HepG2 (cell line): ENCODE data around the gene KPNA3. TPM values are rescaled to one million over a fixed set of nuclear protein-coding genes. Genes with fewer than 3 reads are reported as not detected.

Source experiments
- ATAC-seq: fragments of 200-7000 bp; cut with Tn5 transposase; 3 replicates; pipeline ENCODE4 v1.9.1; 2020; ENCODE audit warnings: mild to moderate bottlenecking, moderate library complexity
- BruUV-seq: library from RNA; stranded (reverse); fragments of 400-500 nt; replicated peaks from 2 replicates; lab custom pipeline; 2021; lab: Mats Ljungman, UMichigan
- CTCF ChIA-PET: fragments of 300-600 bp; formaldehyde crosslinking; extraction: SDS; loops from one replicate; lab custom pipeline; 2021; ENCODE audit warnings: low total read pairs, inconsistent platforms, low intra/inter-chr PET ratio; lab: Yijun Ruan, JAX
- POLR2A ChIA-PET: fragments of 350-600 bp; sonication (Branson Sonifier 250); formaldehyde crosslinking; loops from one replicate; lab custom pipeline; 2020; ENCODE audit warnings: antibody characterized with exemption, inconsistent platforms; lab: Yijun Ruan, JAX
- DNase-seq: peaks from one replicate; pipeline ENCODE4 v3.0.0-alpha.2; 2015; ENCODE audit warnings: low spot score
- FAIRE-seq: peaks from 3 replicates; lab custom pipeline; 2011; peaks lifted over from hg19 to GRCh38; lab: Jason Lieb, UNC
- H2AFZ ChIP-seq: one replicate; pipeline ENCODE4 v1.6.1; 2011; ENCODE audit warnings: low read length, inconsistent platforms
- H3K27ac ChIP-seq: fragments of 300-600 bp; 3 replicates; pipeline ENCODE4 v1.8.0; 2011; ENCODE audit warnings: mixed run types, mild to moderate bottlenecking, mixed read lengths, low read length, inconsistent platforms; ENCODE audit not compliant: insufficient read depth; ENCODE audit errors: extremely low read length
- H3K27me3 ChIP-seq, 2 experiments: fragments of 200-600 bp in 1 of 2; 2 replicates in 1 of 2; 3 replicates in 1 of 2; pipeline versions ENCODE4 v1.6.0 to v1.8.0; 2011; ENCODE audit warnings: low read length in 2 of 2, mild to moderate bottlenecking in 2 of 2, moderate library complexity in 2 of 2, inconsistent platforms in 1 of 2; ENCODE audit not compliant: insufficient read depth in 2 of 2, control insufficient read depth in 1 of 2
- H3K36me3 ChIP-seq, 2 experiments: fragments of 200-600 bp in 1 of 2; replicated peaks in 1 of 2; 2 replicates in 1 of 2; 3 replicates in 1 of 2; pipeline versions ENCODE4 v1.5.1 to v1.8.0; 2011; ENCODE audit warnings: low read length in 2 of 2, inconsistent platforms in 1 of 2; ENCODE audit not compliant: insufficient read depth in 2 of 2, control insufficient read depth in 1 of 2
- H3K4me1 ChIP-seq: 2 replicates; pipeline ENCODE4 v1.5.1; 2012; ENCODE audit warnings: low read length, inconsistent platforms; ENCODE audit not compliant: insufficient read depth
- H3K4me2 ChIP-seq: 2 replicates; pipeline ENCODE4 v1.6.0; 2011; ENCODE audit warnings: low read depth, low read length, inconsistent platforms
- H3K4me3 ChIP-seq, 3 experiments: fragments of 200-600 bp in 1 of 3; sonication (generic), shearing (Covaris generic) in 1 of 3; replicated peaks in 1 of 3; 2 replicates each; pipeline ENCODE4 v1.5.1; 2011 to 2016; ENCODE audit warnings: low read length in 3 of 3, inconsistent platforms in 2 of 3, low read depth in 2 of 3, mild to moderate bottlenecking in 2 of 3, control low read depth in 1 of 3, mixed read lengths in 1 of 3; ENCODE audit not compliant: insufficient read depth in 1 of 3
- H3K79me2 ChIP-seq: one replicate; pipeline ENCODE4 v1.6.1; 2011; ENCODE audit warnings: low read length, inconsistent platforms; ENCODE audit not compliant: insufficient read depth
- H3K9ac ChIP-seq: 2 replicates; pipeline ENCODE4 v1.6.0; 2011; ENCODE audit warnings: mild to moderate bottlenecking, low read depth, low read length, inconsistent platforms; ENCODE audit not compliant: insufficient read depth
- H3K9me3 ChIP-seq: 2 replicates; pipeline ENCODE4 v1.5.1; 2012; ENCODE audit warnings: mild to moderate bottlenecking, low read length
- H4K20me1 ChIP-seq: 2 replicates; pipeline ENCODE4 v1.6.0; 2011; ENCODE audit warnings: inconsistent platforms, mild to moderate bottlenecking, low read length, moderate library complexity; ENCODE audit not compliant: insufficient read depth
- HMGA1 ChIP-seq: sonication (generic); formaldehyde crosslinking; conservative IDR thresholded peaks from 2 replicates; pipeline ENCODE4 v1.4.0; 2020; ENCODE audit warnings: missing genetic modification reagents
- MAFK ChIP-seq, 2 experiments: IDR thresholded peaks in 1 of 2; conservative IDR thresholded peaks in 1 of 2; 2 replicates each; pipeline ENCODE4 v1.6.1; 2011; ENCODE audit warnings: improper control_type of control experiment in 2 of 2, low read length in 2 of 2
- ZNF674 ChIP-seq: sonication (generic); formaldehyde crosslinking; IDR thresholded peaks from 2 replicates; pipeline ENCODE4 v1.5.0; 2020; ENCODE audit warnings: low read depth, mild to moderate bottlenecking, missing genetic modification reagents
- ZZZ3 ChIP-seq: sonication (generic); formaldehyde crosslinking; IDR thresholded peaks from 2 replicates; pipeline ENCODE4 v1.4.0; 2020; ENCODE audit warnings: missing genetic modification reagents, mild to moderate bottlenecking, borderline replicate concordance
- WGBS: methylation state at CpG from one replicate; pipeline ENCODE4 v1.1.6; 2017; ENCODE audit warnings: low lambda C conversion rate; 5-methylcytosine and 5-hydroxymethylcytosine counted together
- in situ Hi-C: cut with HindIII; loops from 2 replicates; pipeline ENCODE4 v1.10.0; 2017; ENCODE audit warnings: low pct_unique_long_range_greater_than_20kb; ENCODE audit not compliant: extremely low pct_ligation_motif_present
- intact Hi-C: fragments of 100-400 bp; cut with micrococcal nuclease; formaldehyde crosslinking; loops from one replicate; pipeline ENCODE4 v1.10.0; 2022; ENCODE audit not compliant: unreplicated experiment
- polyA plus RNA-seq, 8 experiments: library from polyadenylated mRNA; depleted of rRNA in 3 of 8; stranded (reverse) in 7 of 8; unstranded in 1 of 8; fragments of >200 nt; fragmentation: Illumina TruSeq in 4 of 8; extraction: Trizol in 4 of 8; gene quantifications; 2 replicates each; pipeline versions ENCODE4 v1.2.1 to v1.2.3, GENCODE V29; 2011 to 2016; ENCODE audit warnings: low read depth in 4 of 8, missing spikeins in 1 of 8, mixed read lengths in 1 of 8; ENCODE audit not compliant: insufficient read depth in 1 of 8
- total RNA-seq, 5 experiments: library from RNA; depleted of rRNA; stranded (reverse); fragments of >200 nt; fragmentation: Illumina TruSeq; extraction: Trizol; gene quantifications; 2 replicates each; pipeline ENCODE4 v1.2.3, GENCODE V29; 2016; ENCODE audit warnings: low read depth in 1 of 5
- TF ChIP-seq, protein P1 (sequence below): IDR thresholded peaks from 2 replicates; pipeline ENCODE4 v1.6.1; 2016; ENCODE audit warnings: control low read depth
- TF ChIP-seq, protein P2 (sequence below): sonication (generic); formaldehyde crosslinking; IDR thresholded peaks from 2 replicates; pipeline ENCODE4 v1.5.1; 2020; ENCODE audit warnings: missing genetic modification reagents, mild to moderate bottlenecking, borderline replicate concordance

Gene KPNA3
- total and polyA plus RNA-seq, 2 of the 13 experiments (the other 11 are each of a cell fraction or from before 2014, with no cell fraction given), result 13.0 to 28.9 TPM

DNA sequence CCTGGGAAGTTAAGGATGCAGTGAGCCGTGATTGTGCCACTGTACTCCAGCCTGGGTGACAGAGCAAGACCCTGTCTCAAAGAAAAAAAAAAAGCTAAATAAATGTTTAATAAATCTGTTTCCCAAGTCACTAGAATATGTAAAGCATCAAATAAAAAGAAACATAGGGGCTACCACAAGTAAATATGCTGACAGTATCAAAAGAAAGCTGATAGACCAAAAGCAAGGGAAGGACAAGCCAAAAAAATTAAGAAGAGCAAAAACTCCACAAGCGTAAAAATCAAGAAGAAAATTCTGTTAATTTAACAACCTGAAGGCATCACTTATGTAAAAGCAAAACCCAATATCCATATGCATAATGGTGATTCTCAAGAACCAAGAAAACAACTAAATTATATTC, 9.7 kb downstream of the KPNA3 start:
- CTCF ChIA-PET, result no interaction called here
- no peak overlapping the region for H2AFZ ChIP-seq
- no peak overlapping the region for H3K9ac ChIP-seq
- intact Hi-C loops, result no loop called here
- DNase-seq, result no peak
- H3K79me2 ChIP-seq, result peaks cover 93% of the 10 kb centered on the region
- no peak overlapping the region for H3K4me3 ChIP-seq
- no peaks in the 10 kb centered on the region for H3K9me3 ChIP-seq
- POLR2A ChIA-PET, result interaction anchor here (1.0 kb wide), 1 partner anchor 10 kb away, joined by 3 read pairs; the partner anchor contains the start of gene KPNA3
- no TSS peak for BruUV-seq
- no peak for FAIRE-seq
- ATAC-seq, result no peak
- in situ Hi-C loops, result no loop called here
- TF ChIP-seq, protein P1, sequence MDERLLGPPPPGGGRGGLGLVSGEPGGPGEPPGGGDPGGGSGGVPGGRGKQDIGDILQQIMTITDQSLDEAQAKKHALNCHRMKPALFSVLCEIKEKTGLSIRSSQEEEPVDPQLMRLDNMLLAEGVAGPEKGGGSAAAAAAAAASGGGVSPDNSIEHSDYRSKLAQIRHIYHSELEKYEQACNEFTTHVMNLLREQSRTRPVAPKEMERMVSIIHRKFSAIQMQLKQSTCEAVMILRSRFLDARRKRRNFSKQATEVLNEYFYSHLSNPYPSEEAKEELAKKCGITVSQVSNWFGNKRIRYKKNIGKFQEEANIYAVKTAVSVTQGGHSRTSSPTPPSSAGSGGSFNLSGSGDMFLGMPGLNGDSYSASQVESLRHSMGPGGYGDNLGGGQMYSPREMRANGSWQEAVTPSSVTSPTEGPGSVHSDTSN (CRISPR knock-in tag), result no peak
- TF ChIP-seq, protein P2, sequence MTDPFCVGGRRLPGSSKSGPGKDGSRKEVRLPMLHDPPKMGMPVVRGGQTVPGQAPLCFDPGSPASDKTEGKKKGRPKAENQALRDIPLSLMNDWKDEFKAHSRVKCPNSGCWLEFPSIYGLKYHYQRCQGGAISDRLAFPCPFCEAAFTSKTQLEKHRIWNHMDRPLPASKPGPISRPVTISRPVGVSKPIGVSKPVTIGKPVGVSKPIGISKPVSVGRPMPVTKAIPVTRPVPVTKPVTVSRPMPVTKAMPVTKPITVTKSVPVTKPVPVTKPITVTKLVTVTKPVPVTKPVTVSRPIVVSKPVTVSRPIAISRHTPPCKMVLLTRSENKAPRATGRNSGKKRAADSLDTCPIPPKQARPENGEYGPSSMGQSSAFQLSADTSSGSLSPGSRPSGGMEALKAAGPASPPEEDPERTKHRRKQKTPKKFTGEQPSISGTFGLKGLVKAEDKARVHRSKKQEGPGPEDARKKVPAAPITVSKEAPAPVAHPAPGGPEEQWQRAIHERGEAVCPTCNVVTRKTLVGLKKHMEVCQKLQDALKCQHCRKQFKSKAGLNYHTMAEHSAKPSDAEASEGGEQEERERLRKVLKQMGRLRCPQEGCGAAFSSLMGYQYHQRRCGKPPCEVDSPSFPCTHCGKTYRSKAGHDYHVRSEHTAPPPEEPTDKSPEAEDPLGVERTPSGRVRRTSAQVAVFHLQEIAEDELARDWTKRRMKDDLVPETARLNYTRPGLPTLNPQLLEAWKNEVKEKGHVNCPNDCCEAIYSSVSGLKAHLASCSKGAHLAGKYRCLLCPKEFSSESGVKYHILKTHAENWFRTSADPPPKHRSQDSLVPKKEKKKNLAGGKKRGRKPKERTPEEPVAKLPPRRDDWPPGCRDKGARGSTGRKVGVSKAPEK (CRISPR knock-in tag), result no peak
- TF ChIP-seq ZNF674 (no peak), ZZZ3 (no peak), MAFK (conservative IDR thresholded peaks at IDR 0.05 in 1 of 2, IDR thresholded peaks at IDR 0.05 in 1 of 2; ENCODE audit: low read length in 2 of 2) (peak; percentile 16 to 54; a peak in 2 of 4 replicates), HMGA1 (CRISPR knock-in tag) (no peak)
- WGBS, result 97% methylated on average over 2 of the region's 2 CpGs
- H4K20me1 ChIP-seq, result no peaks in the 10 kb centered on the region; the same call in 1 of the 2 replicates
- H3K4me2 ChIP-seq, result no peak overlapping the region
- no peak overlapping the region for H3K27ac ChIP-seq
- H3K36me3 ChIP-seq, result no peaks in the 10 kb centered on the region
- H3K27me3 ChIP-seq, result no peaks in the 10 kb centered on the region
- H3K4me1 ChIP-seq, result peaks cover 81% of the 10 kb centered on the region
